HTR-8/SVneo (cell line): ENCODE measurements around the gene FHL3.
"Not testable (repeated sequence)": the region's sequence is repeated elsewhere in the genome, so short reads cannot be mapped to it uniquely, and the experiment has no call there.

Source experiments
- DNase-seq: peaks from one replicate; pipeline ENCODE4 v3.0.0; 2011; ENCODE audit warnings: low spot score, mixed read lengths; ENCODE audit not compliant: insufficient read length
- FAIRE-seq: peaks from 2 replicates; lab custom pipeline; 2011; peaks lifted over from hg19 to GRCh38; lab: Jason Lieb, UNC

The FHL3 gene

DNA sequence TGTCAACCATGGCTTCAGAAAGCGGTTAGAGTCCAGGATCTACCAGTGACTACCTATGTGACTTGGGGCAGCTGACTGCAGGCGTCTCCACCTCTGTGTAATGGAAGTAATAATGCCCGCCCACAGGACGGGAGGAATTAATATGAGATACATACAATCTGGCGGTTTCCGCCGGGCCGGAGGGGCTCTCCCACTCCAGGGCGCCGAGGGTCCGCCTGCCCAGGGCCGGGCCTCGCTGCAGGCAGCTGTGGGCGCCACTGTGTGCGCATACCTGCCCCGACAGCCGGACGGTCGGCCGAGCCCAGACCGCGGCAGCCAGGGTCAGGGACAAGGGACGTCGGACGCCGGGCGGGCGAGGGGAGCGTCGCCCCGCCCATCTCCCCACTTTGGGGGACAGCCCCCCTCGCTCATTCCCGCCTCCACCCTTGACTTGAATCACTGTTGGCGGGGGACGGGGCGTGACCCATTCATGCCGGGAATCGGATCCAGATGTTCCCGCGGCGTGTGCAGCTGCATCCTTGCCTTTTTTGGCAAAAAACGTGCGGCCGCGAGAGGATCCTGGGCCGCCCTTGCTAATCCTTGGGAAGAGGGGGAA lies 9.5 kb downstream of the FHL3 start:
- no peak for DNase-seq
- FAIRE-seq = no peak

DNA sequence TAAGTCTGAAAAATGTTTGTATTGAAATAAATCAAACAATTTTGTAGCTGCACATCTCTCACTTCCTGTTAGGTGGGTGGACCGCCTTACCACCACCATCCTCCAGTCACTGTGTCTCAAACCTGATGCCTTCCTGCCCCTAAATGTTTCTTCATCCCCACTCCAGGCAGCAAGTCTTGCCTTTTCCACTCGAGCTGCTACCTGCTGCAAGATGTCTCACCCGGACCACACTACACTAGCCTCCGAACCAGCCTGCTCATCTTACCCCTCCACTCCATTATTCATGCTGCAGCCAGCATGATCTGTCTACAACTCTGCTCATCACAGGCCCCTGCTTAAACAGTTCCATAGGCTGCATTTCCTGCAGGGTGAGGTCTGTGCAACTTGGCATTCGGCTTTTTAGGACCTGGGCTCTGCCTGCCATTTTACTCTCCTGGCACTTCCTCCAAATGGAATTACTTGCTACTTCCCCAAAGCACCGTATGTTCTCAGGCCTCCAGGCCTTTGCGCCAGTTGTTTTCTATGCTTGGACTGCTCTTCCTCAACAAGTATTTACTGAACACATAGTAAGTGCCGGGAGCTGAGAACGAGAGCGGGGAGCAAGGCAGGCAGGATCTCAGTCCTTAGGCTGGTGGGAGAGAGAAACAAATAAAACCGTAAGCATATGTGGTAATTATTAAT lies 10.3 kb downstream of the FHL3 start:
- no peak for FAIRE-seq
- DNase-seq = no peak

DNA sequence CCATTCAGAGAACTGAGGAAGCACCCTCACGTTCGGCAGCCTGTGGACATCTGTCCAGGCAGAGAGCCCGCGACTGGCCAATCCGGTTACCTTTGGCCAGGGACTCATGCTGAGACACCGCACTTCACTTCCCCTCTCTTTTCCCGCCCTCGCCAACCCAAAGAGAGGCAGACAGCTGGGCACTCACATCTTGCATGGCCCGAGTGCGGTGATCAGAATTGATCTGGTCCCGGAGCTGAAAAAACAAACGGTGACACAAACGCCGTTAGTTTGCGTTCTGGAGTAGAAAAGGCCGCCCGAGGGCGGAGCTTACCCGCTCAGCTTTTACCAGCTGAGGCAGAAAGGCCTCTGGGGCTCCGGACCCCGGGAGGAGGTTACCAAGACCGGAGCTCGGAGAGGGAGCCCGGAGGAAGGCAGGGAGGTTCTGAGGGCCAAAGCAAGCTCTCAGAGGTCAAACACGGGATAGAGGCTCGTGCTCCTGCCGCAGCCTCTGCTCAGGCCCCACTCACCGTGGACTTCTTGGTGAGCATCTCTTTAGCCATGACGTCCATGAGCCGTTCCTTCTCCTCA lies 15.9 kb downstream of the FHL3 start:
- DNase-seq = no peak

DNA sequence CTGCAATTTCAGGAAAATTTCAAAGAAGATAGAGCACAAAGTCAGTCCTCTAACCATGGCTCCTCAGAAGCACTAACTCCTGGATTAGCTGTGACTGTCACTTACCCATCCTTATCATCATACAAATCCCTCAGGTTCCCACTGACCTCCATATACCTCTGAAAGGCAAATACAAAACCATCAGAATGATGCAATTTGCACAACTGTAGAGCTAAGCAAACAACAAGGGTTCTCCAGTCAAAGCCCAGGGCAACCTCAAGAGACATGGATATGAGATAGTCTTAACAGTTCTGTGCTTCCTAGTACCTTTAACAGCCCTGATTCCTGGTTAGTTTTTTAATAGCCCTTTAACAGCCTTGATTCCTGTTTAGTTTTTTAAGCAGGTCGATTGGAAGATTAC lies 17.6 kb downstream of the FHL3 start:
- no peak for DNase-seq
- FAIRE-seq = no peak

More for the DNA sequence above, 15.9 kb downstream of the FHL3 start:
- no peak for FAIRE-seq

DNA sequence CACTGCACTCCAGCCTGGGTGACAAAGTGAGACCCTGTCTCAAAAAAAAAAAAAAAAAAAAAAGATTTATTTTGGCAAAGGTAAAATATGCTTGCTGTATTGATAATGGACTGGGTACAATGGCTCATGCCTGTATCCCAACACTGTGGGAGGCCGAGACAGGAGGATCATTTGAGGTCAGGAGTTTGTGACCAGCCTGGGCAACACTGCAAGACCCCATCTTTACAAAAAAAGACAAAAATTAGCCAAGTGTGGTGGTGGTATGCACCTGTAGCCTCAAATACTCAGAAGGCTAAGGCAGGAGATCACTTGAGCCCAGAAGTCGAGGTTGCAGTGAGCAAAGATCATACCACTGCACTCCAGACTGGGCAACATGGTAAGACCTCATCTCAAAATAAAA lies 21.8 kb downstream of the FHL3 start:
- FAIRE-seq (no peak), DNase-seq (no peak)

DNA sequence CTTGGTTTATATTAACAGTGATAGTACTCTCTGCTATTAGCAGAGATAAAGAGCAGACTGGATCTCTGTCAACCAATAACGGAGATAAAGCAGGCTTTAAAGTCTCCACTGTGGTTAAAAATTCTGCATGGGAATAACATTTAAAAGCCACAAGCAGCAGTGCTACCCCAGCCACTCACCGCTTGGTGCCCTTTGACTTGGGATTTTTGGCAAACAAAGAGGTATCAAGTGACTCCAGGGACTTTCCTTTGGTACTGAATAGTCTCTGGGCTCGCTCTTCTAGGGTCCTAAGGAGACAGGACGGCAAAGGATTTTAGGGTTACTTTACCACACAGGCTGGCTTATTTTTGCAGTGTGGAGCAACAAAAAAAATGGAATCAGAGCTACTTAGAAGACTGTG lies 26.8 kb downstream of the FHL3 start:
- DNase-seq = no peak

DNA sequence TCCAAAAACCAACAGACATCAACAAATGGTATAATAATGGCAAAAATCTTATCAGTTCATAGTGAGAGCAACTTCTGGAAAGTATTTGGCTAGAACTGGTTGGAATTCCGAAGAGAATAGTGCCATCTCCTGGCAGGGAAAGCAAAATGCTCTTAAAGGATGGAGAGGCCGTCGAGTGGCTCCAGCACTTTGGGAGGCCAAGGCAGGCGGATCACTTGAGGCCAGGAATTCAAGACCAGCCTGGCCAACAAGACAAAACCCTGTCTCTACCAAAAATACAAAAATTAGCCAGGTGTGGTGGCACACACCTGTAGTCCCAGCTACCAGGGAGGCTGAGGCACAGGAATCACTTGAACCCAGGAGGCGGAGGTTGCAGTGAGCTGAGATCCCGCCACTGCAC lies 30.2 kb downstream of the FHL3 start:
- not testable (repeated sequence) for FAIRE-seq
- peak; percentile 28 for DNase-seq

More for the DNA sequence above, 26.8 kb downstream of the FHL3 start:
- no peak for FAIRE-seq

DNA sequence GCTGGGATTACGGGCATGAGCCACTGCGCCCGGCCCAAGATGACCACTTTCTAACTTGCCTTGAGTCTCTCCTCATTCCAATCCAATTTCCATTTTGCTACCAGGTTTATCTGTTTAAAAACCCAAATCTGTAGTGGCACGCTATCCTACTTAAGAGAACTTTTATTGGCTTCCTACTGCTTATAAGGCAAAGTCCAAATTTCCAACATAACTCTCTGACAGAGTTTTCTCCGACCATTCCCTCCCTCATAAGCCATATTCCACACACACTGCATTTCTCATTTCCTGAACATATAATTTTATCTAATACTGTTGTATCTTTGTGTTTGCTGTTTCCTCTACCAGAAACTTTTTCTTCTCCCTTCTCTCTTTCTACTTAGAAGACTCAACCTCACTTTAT lies 30.7 kb downstream of the FHL3 start:
- DNase-seq = no peak
- FAIRE-seq = no peak

DNA sequence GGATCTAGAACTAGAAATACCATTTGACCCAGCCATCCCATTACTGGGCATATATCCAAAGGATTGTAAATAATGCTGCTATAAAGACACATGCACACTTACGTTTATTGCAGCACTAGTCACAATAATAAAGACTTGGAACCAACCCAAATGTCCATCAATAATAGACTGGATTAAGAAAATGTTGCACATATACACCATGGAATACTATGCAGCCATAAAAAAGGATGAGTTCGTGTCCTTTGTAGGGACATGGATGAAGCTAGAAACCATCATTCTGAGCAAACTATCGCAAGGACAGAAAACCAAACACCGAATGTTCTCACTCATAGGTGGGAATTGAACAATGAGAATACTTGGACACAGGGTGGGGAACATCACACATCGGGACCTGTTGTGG lies 31.6 kb downstream of the FHL3 start:
- not testable (repeated sequence) for DNase-seq, FAIRE-seq

DNA sequence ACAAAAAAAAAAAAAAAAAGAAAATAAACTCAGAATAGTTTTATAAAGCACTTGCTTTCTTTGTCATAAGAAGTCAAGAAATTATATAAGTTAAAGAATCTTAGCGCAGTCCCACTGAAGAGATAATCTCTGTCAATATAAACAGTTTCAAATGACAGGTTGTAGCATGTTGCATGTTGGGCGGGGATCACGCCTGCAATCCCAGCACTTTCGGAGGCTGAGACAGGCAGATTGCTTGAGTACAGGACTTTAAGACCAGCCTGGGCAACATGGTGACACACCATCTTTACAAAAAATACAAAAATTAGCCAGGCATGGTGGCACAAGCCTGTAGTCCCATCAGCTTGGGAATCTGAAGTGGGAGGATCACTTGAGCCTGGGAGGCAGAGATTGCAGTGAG lies 40.0 kb downstream of the FHL3 start:
- no peak for DNase-seq

DNA sequence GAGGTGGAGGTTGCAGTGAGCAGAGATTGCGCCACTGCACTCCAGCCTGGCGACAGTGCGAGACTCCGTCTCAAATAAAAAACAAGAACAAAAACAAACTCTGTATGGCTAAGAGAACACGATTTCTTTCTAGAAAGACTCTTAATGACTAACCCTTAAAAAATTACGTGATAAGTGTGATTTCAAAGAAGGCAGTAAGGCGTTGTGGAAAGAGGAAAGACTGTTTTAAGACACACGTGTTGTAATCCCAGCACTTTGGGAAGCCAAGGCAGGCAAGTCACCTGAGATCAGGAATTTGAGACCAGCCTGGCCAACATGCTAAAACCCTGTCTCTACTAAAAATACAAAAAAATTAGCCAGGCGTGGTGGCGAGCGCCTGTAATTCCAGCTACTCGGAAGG lies 41.2 kb downstream of the FHL3 start:
- FAIRE-seq, DNase-seq: not testable (repeated sequence)

More for the DNA sequence above, 40.0 kb downstream of the FHL3 start:
- no peak for FAIRE-seq

DNA sequence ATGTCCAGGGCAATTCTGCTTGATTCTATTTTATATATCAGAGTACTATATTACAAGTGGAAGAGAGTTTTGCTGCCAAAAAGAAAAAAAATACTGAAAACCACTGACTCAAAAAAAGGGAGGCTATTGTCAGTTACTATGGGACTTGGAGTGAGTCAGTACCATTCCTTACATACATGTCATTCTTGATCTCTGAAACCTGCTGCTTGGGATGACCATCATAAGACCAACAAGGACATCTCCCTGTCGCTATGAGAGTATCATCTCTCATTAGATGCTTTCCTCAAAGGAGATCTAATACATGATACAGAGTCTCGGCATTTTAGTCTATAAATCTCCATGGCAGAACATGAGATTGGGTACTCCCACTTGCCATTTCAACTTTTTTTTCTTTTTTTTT lies 46.6 kb downstream of the FHL3 start:
- FAIRE-seq (peak; percentile 75), DNase-seq (peak; percentile 61)

DNA sequence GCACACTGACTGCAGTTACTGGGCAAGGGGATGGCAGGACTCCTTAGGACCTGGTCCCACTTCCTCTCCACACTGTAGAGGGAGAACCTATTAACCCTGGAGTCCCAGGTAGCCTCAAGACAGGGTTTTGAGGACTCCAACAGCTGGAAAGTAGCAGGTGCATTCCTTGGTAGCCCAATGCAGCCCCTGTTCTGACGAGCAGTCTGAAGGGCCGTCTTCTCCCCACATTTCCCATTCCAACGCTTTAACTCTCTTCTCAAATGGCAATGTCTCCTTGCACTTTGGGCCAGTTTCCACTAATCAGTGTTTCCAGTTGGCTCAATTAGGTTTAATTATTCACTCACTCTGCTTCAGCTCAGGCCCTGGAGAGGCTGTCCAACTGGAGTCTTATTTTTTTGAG lies 49.6 kb downstream of the FHL3 start:
- FAIRE-seq = no peak

DNA sequence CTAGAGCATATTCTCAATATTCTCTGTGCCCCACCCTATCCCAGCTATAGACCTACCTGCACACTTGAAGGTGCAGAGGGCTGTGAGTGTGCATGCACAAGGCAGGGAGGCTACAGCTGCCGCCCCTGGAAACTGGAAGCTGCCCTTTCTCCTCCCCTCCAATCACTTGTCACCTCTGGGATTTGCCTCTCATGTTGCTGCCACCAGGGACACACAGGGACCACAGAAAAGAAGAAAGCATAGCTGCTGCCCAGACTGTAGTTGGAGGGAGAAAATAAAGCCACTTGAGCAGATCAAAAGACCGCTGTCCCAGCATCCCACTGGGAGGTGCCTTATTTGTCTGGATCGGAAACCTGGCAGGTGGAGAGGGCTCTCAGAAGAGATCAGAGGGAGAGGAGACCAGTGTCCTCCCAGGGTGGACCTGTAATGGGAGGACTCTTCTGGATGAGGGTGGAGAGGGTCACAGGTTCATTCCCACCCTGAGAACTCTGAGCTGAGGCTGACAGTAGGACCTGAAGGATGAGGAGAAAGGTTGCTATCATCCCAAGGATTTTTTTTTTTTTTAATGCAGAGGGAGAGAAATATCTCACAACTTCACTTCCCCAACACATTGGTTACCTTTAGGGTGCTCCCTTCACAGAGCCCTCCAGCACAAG lies 50.9 kb downstream of the FHL3 start:
- DNase-seq = no peak

More for the DNA sequence above, 49.6 kb downstream of the FHL3 start:
- DNase-seq = no peak

DNA sequence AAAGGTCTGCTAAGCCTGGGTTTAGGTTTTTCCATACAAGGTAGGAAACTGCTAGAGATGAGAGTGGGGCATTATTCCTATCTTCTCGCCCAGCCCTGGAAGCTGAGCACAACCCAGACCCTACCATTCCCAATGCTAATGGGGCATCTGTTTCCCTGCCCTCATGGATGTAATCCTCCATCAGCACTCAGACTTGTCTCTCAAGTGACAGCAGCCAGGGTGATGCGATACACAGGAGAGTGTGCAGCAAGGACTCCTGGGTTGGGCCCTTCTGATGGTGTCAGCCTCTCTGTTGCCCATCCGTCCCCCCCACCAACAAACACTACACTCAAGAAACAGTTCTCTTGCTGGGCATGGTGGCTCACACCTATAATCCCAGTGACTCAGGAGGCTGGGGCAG lies 52.6 kb downstream of the FHL3 start:
- no peak for DNase-seq
- no peak for FAIRE-seq

More for the DNA sequence above, 50.9 kb downstream of the FHL3 start:
- FAIRE-seq = no peak

DNA sequence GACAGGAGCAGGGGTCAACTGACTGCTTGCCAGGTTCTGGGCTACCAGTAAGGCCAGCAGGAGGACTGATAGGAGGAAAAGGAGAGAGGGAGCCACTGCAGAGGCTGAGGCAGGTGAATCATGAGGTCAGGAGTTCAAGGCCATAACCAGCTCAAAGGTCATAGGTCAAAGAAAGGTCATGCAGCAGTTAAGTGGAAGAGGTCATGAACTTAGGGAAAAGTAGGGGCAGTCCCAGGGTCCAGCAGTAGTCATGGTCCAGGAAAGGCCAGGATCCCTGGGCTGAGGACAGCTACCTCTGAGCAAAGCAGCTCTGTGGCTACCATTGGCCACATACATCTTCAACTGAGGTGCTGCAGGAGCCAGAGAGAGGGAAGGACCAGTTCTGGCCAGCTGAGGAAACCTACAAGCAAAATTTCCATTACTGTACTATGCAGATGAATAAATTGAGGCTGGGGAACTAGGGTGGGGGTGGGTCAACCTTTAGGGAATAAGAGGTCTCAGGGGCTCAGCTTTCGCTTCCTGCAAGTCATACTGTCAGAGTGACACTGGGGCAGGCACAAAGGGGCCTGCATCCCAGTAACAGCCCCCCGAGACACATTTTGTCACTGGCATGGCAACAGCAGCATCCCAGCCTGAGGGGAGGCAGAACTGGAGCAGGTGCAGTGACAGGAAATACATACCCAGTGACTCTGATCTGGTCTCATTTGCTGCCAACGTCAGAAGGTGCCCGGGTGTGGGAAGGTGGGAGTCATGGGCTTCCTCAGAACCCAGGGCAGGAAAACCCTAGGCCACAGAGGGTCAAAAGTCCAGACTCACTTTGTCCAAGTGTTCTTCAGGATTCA lies 53.3 kb downstream of the FHL3 start:
- FAIRE-seq (no peak), DNase-seq (no peak)

DNA sequence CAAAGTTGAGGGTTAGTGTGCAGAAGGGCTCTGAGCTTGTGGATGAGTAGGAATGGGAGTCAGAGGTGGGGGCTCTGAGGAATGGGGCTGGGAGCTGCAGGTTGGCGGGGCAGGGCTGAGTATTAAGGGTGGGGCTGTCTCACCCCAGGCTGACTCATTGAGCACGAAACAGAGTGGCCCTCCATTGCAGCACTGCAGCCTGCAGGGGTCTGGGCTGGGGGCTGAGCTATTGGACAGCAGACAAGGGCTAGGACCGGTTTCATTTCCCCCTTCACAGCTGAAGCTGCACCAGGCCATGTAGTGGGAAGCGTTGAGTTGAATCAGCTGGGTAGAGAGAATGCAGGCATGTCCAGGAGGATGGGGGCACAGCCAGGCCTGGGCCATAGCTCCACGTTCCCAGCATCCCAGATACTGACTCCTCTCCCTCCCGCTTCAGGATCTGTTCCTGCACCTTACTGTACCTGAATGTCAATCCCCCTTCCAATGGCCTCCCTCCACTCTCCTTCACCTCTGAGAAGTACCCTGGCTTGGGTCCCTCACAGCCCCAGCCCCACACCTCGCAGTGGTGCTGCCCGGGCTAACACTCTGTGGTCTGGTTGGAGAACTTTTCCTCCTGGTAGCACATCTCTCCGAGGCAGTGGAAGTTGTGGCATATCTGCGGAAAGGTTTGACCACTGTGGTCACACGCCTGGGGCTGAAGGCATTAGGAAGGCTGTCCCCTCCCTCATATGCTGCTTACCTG lies 54.1 kb downstream of the FHL3 start:
- FAIRE-seq (no peak), DNase-seq (no peak)

DNA sequence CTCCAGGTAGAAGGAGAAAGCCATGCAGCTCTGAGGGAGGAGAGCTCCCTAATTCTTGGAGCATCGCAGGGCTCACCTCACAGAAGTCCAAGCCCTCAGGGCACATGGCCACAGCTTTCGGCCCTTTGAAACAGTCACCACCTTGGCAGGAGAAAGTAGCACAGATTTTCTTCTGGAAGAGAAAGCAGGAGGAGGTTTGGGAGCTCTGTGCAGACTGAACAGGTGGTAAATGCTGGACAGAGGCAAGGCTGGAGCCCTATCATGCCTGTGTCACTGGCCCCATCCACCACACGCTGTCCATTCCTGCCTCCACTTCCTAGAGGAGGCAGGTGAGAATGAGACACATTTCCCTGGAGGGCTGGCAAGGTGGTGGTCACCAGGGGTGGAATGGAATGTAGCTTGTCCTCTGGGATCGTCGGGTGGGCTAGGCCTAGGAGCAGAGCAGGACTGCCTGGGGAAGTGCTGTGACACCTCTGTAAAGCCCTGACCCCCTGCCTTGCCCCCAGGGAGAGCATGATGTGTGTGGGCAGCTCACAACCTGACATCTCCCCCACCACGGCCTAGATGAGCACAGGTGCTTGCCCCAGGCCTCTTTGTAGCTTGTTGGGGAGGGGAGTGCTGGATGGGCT lies 55.7 kb downstream of the FHL3 start:
- FAIRE-seq (no peak), DNase-seq (no peak)

DNA sequence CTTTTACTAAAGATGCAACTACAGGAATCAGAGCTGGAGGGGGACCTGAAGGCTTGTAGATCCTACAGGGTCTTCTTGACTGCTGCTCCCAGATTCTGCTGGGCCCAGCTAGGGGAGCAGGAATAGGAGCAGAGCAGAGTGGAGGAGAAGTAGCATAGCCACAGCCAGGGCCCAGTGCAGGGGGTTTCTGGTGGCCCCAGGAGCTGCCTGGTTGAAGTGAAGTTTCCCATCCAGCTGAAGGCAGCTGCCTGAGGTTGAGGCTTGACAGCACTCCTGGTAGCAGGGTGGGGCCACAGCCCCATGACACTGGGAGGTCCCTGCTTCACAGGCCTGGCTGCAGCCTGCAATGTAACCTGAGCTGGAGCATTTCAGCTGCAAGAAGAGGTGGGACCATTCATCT lies 56.5 kb downstream of the FHL3 start:
- DNase-seq (no peak), FAIRE-seq (no peak)
